ENCODE measurements around the gene PLEKHO2. TPM values are rescaled to one million over a fixed set of nuclear protein-coding genes. Genes with fewer than 3 reads are reported as not detected.

PLEKHO2 gene
- total and polyA plus RNA-seq, 2 of the 8 experiments (the other 6 are each of a cell fraction or from before 2014, with no cell fraction given) = 16.9 to 20.1 TPM

DNA sequence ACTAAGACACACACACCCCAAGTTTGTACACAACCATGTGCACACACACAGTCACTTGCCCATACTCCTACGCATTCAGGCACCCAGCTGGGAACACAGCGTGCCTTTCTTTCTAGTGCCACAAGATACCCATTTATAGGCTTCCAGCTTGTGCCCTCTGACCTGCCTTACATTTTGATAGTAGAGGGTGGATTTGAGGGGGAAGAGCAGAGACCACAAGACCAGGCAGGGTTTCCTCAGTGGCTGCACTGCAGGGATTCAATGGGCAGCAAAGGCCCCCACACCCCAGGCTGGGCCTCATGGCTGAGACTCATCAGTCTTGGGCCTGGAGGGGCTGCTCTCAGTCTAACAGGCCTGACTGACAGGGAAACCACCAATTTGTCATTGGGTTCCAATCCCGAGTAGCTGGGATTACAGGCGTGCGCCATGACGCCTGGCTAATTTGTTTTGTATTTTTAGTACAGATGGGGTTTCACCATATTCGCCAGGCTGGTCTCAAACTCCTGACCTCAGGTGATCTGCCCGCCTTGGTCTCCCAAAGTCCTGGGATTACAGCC lies 51.2 kb downstream of the PLEKHO2 start (continued):
- no peak for TF ChIP-seq CEBPB (IDR thresholded peaks at IDR 0.05; ENCODE audit: low read depth, low read length)
- TF ChIP-seq TAF7 (optimal IDR thresholded peaks at IDR 0.05; ENCODE audit: borderline replicate concordance, low read depth, low read length) = no peak
- no peak for TF ChIP-seq EGR1 (IDR thresholded peaks at IDR 0.05; ENCODE audit: borderline replicate concordance, low read depth, low read length)
- TF ChIP-seq ASH2L (IDR thresholded peaks at IDR 0.05; ENCODE audit: low read length) = no peak
- TF ChIP-seq ZNF274 (IDR thresholded peaks at IDR 0.05; ENCODE audit: borderline replicate concordance, extremely low read depth, low read length) = no peak
- no peak for TF ChIP-seq NRF1 (IDR thresholded peaks at IDR 0.05; ENCODE audit: low read depth, low read length)
- TF ChIP-seq EZH2 (IDR thresholded peaks at IDR 0.05; ENCODE audit: low read depth, low read length, severe bottlenecking) = no peak

Data from H1 (cell line).